K562 (cell line): ENCODE results near the gene CD300A. TPM values are rescaled to one million over a fixed set of nuclear protein-coding genes. Genes with fewer than 3 reads are reported as not detected.

ENCODE experiments used
- ATAC-seq: fragments of 200-7000 bp; cut with Tn5 transposase; 3 replicates; pipeline ENCODE4 v1.9.1; 2020; ENCODE audit warnings: moderate library complexity
- BruUV-seq: library from RNA; stranded (reverse); fragments of 400-500 nt; replicated peaks from 2 replicates; lab custom pipeline; 2021; lab: Mats Ljungman, UMichigan
- CTCF ChIA-PET: fragments of 300-600 bp; formaldehyde crosslinking; extraction: SDS; loops from one replicate; lab custom pipeline; 2021; ENCODE audit warnings: low intra/inter-chr PET ratio; lab: Yijun Ruan, JAX
- POLR2A ChIA-PET: fragments of 300-600, 350-650 bp; sonication (Branson Sonifier 250); formaldehyde crosslinking; extraction: SDS; loops from one replicate; lab custom pipeline; 2021; ENCODE audit warnings: antibody characterized with exemption, inconsistent platforms; lab: Yijun Ruan, JAX
- DNase-seq, 4 experiments: peaks; one replicate each; pipeline versions ENCODE4 v3.0.0 to v3.0.0-alpha.2; 2011 to 2018; ENCODE audit warnings: low spot score in 3 of 4, mixed read lengths in 3 of 4; ENCODE audit errors: extremely low read depth in 1 of 4
- FAIRE-seq: peaks from 2 replicates; lab custom pipeline; 2011; peaks lifted over from hg19 to GRCh38; lab: Jason Lieb, UNC
- H2AFZ ChIP-seq: 2 replicates; pipeline ENCODE4 v1.6.0; 2011; ENCODE audit warnings: low read depth, low read length, control low read depth, inconsistent platforms
- H3K27ac ChIP-seq: fragments of 200-600 bp; 3 replicates; pipeline ENCODE4 v1.8.0; 2011; ENCODE audit warnings: low read depth, mild to moderate bottlenecking, control low read depth, inconsistent platforms, low read length, moderate library complexity, mixed read lengths; ENCODE audit errors: extremely low read depth
- H3K27me3 ChIP-seq, 2 experiments: fragments of 300-600 bp in 1 of 2; 2 replicates in 1 of 2; 3 replicates in 1 of 2; pipeline versions ENCODE4 v1.6.0 to v1.8.0; 2011; ENCODE audit warnings: inconsistent platforms in 2 of 2, low read length in 2 of 2, mild to moderate bottlenecking in 1 of 2, mixed read lengths in 1 of 2, moderate library complexity in 1 of 2; ENCODE audit not compliant: control insufficient read depth in 2 of 2, insufficient read depth in 2 of 2
- H3K36me3 ChIP-seq: fragments of 300-600 bp; 3 replicates; pipeline ENCODE4 v1.8.0; 2011; ENCODE audit warnings: mild to moderate bottlenecking, low read length, inconsistent platforms; ENCODE audit not compliant: control insufficient read depth, insufficient read depth
- H3K4me1 ChIP-seq, 2 experiments: fragments of 200-600 bp in 1 of 2; replicated peaks in 1 of 2; 2 replicates in 1 of 2; 3 replicates in 1 of 2; pipeline versions ENCODE4 v1.5.1 to v1.8.0; 2011; ENCODE audit warnings: inconsistent platforms in 2 of 2, low read length in 2 of 2, mild to moderate bottlenecking in 1 of 2, mixed read lengths in 1 of 2, moderate library complexity in 1 of 2; ENCODE audit not compliant: control insufficient read depth in 2 of 2, insufficient read depth in 2 of 2
- H3K4me2 ChIP-seq: 2 replicates; pipeline ENCODE4 v1.6.1; 2011; ENCODE audit warnings: low read length, control low read depth, inconsistent platforms, mixed read lengths; ENCODE audit not compliant: insufficient read depth
- H3K4me3 ChIP-seq: fragments of 200-600 bp; sonication (generic), shearing (Covaris generic); 2 replicates; pipeline ENCODE4 v1.5.1; 2016; ENCODE audit warnings: control low read depth, inconsistent platforms
- H3K79me2 ChIP-seq: fragments of 200-600 bp; 3 replicates; pipeline ENCODE4 v1.8.0; 2011; ENCODE audit warnings: low read length, inconsistent platforms; ENCODE audit not compliant: control insufficient read depth, insufficient read depth
- H3K9ac ChIP-seq, 2 experiments: 2 replicates each; pipeline versions ENCODE4 v1.6.0 to v1.6.1; 2011; ENCODE audit warnings: low read depth in 2 of 2, low read length in 2 of 2, control low read depth in 1 of 2, inconsistent platforms in 1 of 2, mild to moderate bottlenecking in 1 of 2, mixed read lengths in 1 of 2; ENCODE audit not compliant: insufficient read depth in 1 of 2
- H3K9me1 ChIP-seq: one replicate; pipeline ENCODE4 v1.6.0; 2011; ENCODE audit warnings: inconsistent platforms, mild to moderate bottlenecking, low read length, moderate library complexity; ENCODE audit not compliant: control insufficient read depth, insufficient read depth
- H3K9me3 ChIP-seq: replicated peaks from 2 replicates; pipeline ENCODE4 v1.5.1; 2011; ENCODE audit warnings: low read depth, low read length, inconsistent platforms; ENCODE audit not compliant: control insufficient read depth, insufficient read depth
- H4K20me1 ChIP-seq: replicated peaks from 2 replicates; pipeline ENCODE4 v1.6.1; 2011; ENCODE audit warnings: low read length, inconsistent platforms, mixed read lengths; ENCODE audit not compliant: control insufficient read depth, insufficient read depth
- ARNT ChIP-seq, 2 experiments: fragments of 450-650 bp; IDR thresholded peaks; 2 replicates each; pipeline ENCODE4 v1.6.1; 2016; ENCODE audit warnings: mild to moderate bottlenecking in 1 of 2
- BCL6 ChIP-seq: fragments of 250-450 bp; sonication (Bioruptor Pico); IDR thresholded peaks from 2 replicates; pipeline ENCODE4 v1.4.0; 2020
- CREBBP ChIP-seq: IDR thresholded peaks from one replicate; pipeline ENCODE4 v1.6.1; 2012; ENCODE audit warnings: low read depth, mild to moderate bottlenecking, control low read depth, inconsistent platforms, low read length
- FOS ChIP-seq: IDR thresholded peaks from 3 replicates; pipeline ENCODE4 v1.6.1; 2011; ENCODE audit not compliant: insufficient read length; ENCODE audit errors: extremely low read depth
- RHOXF2B ChIP-seq: fragments of 250-450 bp; sonication (Bioruptor Pico); conservative IDR thresholded peaks from 2 replicates; pipeline ENCODE4 v1.5.1; 2021
- SMARCC2 ChIP-seq: fragments of 450-650 bp; IDR thresholded peaks from 2 replicates; pipeline ENCODE4 v1.6.1; 2017; ENCODE audit warnings: antibody characterized with exemption, moderate library complexity, mild to moderate bottlenecking, low read depth
- SP1 ChIP-seq: sonication (generic); formaldehyde crosslinking; IDR thresholded peaks from 2 replicates; pipeline ENCODE4 v1.8.1; 2022; ENCODE audit warnings: mild to moderate bottlenecking, missing genetic modification reagents
- TAF15 ChIP-seq: fragments of 200-400 bp; formaldehyde crosslinking; IDR thresholded peaks from 2 replicates; pipeline ENCODE4 v1.6.1; 2017; ENCODE audit warnings: mild to moderate bottlenecking, low read depth, low read length, moderate library complexity
- TEAD4 ChIP-seq, 2 experiments: sonication (generic) in 1 of 2; formaldehyde crosslinking in 1 of 2; IDR thresholded peaks; 2 replicates each; pipeline versions ENCODE4 v1.6.1 to v1.8.0; 2012 to 2022; ENCODE audit warnings: borderline replicate concordance in 1 of 2, inconsistent platforms in 1 of 2, low read length in 1 of 2, mild to moderate bottlenecking in 1 of 2, missing genetic modification reagents in 1 of 2
- YBX1 ChIP-seq: fragments of 450-650 bp; IDR thresholded peaks from 2 replicates; pipeline ENCODE4 v1.7.1; 2016; ENCODE audit warnings: mild to moderate bottlenecking
- ZNF253 ChIP-seq: fragments of 250-450 bp; sonication (Bioruptor Pico); conservative IDR thresholded peaks from 2 replicates; pipeline ENCODE4 v1.6.1; 2021; ENCODE audit warnings: mild to moderate bottlenecking
- ZNF3 ChIP-seq: fragments of 250-450 bp; sonication (Bioruptor Pico); IDR thresholded peaks from 2 replicates; pipeline ENCODE4 v1.5.0; 2021; ENCODE audit warnings: mild to moderate bottlenecking, moderate library complexity
- WGBS: fragments of 100-300 bp; shearing (Covaris generic); methylation state at CpG from one replicate; pipeline ENCODE4 v1.1.6; 2016; ENCODE audit warnings: low coverage, mixed read lengths; ENCODE audit not compliant: insufficient coverage; ENCODE audit errors: missing lambda C conversion rate; 5-methylcytosine and 5-hydroxymethylcytosine counted together
- in situ Hi-C: fragments of 300-500 bp; cut with MboI; formaldehyde crosslinking; loops from 4 replicates; pipeline ENCODE4 v1.15.0; 2018; ENCODE audit warnings: inconsistent platforms, mixed read lengths
- intact Hi-C: fragments of 100-400 bp; cut with micrococcal nuclease; formaldehyde crosslinking; loops from 2 replicates; pipeline ENCODE4 v1.14.2; 2022
- polyA plus RNA-seq, 8 experiments: library from polyadenylated mRNA; depleted of rRNA in 4 of 8; stranded (reverse) in 5 of 8; unstranded in 3 of 8; fragments of >200 nt; fragmentation: Nextera tagmentation in 2 of 8; fragmentation: Illumina TruSeq in 1 of 8; extraction: Ambion mirVana in 2 of 8; extraction: Trizol in 1 of 8; gene quantifications; 2 replicates each; pipeline versions ENCODE4 v1.2.1 to v1.2.3, GENCODE V29; 2011 to 2014; ENCODE audit warnings: inconsistent platforms in 1 of 8, missing spikeins in 1 of 8
- total RNA-seq, 7 experiments: library from RNA; depleted of rRNA in 6 of 7; stranded (reverse); fragments of >200 nt in 6 of 7; fragmentation: Illumina TruSeq in 2 of 7; extraction: Trizol in 2 of 7; gene quantifications; 2 replicates each; pipeline versions ENCODE4 v1.2.1 to v1.2.3, GENCODE V29; 2011 to 2021; ENCODE audit warnings: low replicate concordance in 1 of 7
- TF ChIP-seq, protein P1 (sequence below): fragments of 450-650 bp; IDR thresholded peaks from 2 replicates; pipeline ENCODE4 v1.6.1; 2016; ENCODE audit warnings: antibody characterized with exemption
- TF ChIP-seq, protein P2 (sequence below): IDR thresholded peaks from 3 replicates; pipeline ENCODE4 v1.6.1; 2011; ENCODE audit warnings: borderline replicate concordance, mild to moderate bottlenecking; ENCODE audit not compliant: insufficient read length, insufficient read depth
- TF ChIP-seq, protein P3 (sequence below), 2 experiments: IDR thresholded peaks; 2 replicates each; pipeline ENCODE4 v1.6.1; 2012; ENCODE audit warnings: improper control_type of control experiment in 2 of 2, low read depth in 2 of 2, low read length in 2 of 2, borderline replicate concordance in 1 of 2
- TF ChIP-seq, protein P4 (sequence below): fragments of 250-450 bp; sonication (Bioruptor Pico); IDR thresholded peaks from 2 replicates; pipeline ENCODE4 v1.4.0; 2020

Gene CD300A
- total and polyA plus RNA-seq, 9 of the 15 experiments (the other 6 are each of a cell fraction or from before 2014, with no cell fraction given), result 0.21 to 1.7 (median 0.41) TPM; not detected in 1

DNA sequence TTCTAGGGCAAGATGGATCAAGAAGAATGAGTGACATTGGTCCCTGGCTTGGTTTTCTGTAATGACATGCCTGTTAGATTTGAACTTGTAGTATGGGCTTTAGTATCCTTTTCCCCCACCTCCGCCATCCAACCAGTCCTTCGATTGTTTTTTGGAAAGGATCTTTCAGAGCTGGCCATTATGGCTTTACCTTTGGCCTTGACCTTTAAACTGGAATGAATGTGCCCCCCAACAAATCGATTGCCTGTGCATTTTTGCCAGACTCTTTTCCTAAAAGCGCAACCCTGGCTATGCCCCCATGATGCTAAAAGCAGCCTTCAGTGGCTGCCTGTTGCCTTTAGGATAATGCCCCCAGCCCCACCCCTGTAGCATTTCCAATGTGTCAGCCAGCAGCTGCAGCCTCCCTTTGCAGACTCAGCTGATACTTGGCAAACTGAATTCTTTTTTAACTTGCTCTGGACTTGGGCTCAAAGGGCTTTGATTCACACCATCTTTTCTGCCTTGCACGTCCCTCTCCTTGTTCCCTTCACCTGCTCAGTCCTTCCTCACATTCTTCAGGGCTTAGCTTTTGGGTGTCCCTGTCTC, 30.6 kb upstream of the CD300A start:
- TF ChIP-seq, protein P1, sequence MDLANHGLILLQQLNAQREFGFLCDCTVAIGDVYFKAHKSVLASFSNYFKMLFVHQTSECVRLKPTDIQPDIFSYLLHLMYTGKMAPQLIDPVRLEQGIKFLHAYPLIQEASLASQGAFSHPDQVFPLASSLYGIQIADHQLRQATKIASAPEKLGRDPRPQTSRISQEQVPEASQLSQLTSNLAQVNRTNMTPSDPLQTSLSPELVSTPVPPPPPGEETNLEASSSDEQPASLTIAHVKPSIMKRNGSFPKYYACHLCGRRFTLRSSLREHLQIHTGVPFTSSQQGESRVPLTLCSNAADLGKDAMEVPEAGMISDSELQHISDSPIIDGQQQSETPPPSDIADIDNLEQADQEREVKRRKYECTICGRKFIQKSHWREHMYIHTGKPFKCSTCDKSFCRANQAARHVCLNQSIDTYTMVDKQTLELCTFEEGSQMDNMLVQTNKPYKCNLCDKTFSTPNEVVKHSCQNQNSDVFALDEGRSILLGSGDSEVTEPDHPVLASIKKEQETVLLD, result no peak
- TF ChIP-seq ARNT (IDR thresholded peaks at IDR 0.05) (no peak), TEAD4 (IDR thresholded peaks at IDR 0.05; ENCODE audit: low read length) (no peak), TEAD4 (CRISPR knock-in tag; IDR thresholded peaks at IDR 0.05; ENCODE audit: borderline replicate concordance) (no peak), SP1 (CRISPR knock-in tag) (no peak), CREBBP (no peak), TAF15 (no peak), RHOXF2B (CRISPR knock-in tag) (no peak), BCL6 (no peak), SMARCC2 (no peak), ZNF3 (CRISPR knock-in tag) (no peak), FOS (no peak), YBX1 (no peak), ZNF253 (no peak)
- TF ChIP-seq, protein P2, sequence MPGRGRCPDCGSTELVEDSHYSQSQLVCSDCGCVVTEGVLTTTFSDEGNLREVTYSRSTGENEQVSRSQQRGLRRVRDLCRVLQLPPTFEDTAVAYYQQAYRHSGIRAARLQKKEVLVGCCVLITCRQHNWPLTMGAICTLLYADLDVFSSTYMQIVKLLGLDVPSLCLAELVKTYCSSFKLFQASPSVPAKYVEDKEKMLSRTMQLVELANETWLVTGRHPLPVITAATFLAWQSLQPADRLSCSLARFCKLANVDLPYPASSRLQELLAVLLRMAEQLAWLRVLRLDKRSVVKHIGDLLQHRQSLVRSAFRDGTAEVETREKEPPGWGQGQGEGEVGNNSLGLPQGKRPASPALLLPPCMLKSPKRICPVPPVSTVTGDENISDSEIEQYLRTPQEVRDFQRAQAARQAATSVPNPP, result no peak
- TF ChIP-seq, protein P3, sequence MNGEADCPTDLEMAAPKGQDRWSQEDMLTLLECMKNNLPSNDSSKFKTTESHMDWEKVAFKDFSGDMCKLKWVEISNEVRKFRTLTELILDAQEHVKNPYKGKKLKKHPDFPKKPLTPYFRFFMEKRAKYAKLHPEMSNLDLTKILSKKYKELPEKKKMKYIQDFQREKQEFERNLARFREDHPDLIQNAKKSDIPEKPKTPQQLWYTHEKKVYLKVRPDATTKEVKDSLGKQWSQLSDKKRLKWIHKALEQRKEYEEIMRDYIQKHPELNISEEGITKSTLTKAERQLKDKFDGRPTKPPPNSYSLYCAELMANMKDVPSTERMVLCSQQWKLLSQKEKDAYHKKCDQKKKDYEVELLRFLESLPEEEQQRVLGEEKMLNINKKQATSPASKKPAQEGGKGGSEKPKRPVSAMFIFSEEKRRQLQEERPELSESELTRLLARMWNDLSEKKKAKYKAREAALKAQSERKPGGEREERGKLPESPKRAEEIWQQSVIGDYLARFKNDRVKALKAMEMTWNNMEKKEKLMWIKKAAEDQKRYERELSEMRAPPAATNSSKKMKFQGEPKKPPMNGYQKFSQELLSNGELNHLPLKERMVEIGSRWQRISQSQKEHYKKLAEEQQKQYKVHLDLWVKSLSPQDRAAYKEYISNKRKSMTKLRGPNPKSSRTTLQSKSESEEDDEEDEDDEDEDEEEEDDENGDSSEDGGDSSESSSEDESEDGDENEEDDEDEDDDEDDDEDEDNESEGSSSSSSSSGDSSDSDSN (IDR thresholded peaks at IDR 0.05; ENCODE audit: borderline replicate concordance in 1 of 2, low read depth in 2 of 2, low read length in 2 of 2), result no peak
- TF ChIP-seq, protein P4, sequence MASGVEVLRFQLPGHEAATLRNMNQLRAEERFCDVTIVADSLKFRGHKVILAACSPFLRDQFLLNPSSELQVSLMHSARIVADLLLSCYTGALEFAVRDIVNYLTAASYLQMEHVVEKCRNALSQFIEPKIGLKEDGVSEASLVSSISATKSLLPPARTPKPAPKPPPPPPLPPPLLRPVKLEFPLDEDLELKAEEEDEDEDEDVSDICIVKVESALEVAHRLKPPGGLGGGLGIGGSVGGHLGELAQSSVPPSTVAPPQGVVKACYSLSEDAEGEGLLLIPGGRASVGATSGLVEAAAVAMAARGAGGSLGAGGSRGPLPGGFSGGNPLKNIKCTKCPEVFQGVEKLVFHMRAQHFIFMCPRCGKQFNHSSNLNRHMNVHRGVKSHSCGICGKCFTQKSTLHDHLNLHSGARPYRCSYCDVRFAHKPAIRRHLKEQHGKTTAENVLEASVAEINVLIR (CRISPR knock-in tag), result no peak

More for the DNA sequence above, 30.6 kb upstream of the CD300A start:
- Histone ChIP-seq H3K9me3 (peaks cover 2% of the 10 kb centered on the region; the same call in 1 of the 2 replicates), H3K36me3 (no peaks in the 10 kb centered on the region), H3K4me3 (no peak overlapping the region), H3K4me1 (peaks cover 0 to 18% of the 10 kb centered on the region in 2 experiments; a peak in 4 of 5 replicates), H3K4me2 (no peak overlapping the region), H4K20me1 (no peaks in the 10 kb centered on the region), H3K9ac (no peak overlapping the region), H3K79me2 (no peaks in the 10 kb centered on the region; the same call in 2 of the 3 replicates), H3K9me1 (no peaks in the 10 kb centered on the region), H3K27ac (no peak overlapping the region), H2AFZ (no peak overlapping the region), H3K27me3 (peaks cover 2 to 30% of the 10 kb centered on the region in 2 experiments; a peak in 4 of 5 replicates)
- POLR2A ChIA-PET, result no interaction called here
- intact Hi-C loops (no loop called here), in situ Hi-C loops (no loop called here)
- 15% methylated on average over 5 of the region's 5 CpGs for WGBS
- no TSS peak for BruUV-seq
- CTCF ChIA-PET, result no interaction called here
- ATAC-seq (no peak), FAIRE-seq (no peak), DNase-seq (no peak)
